Amniotic stem cell (primary cell): ENCODE measurements around the gene MXI1.
"Not testable (repeated sequence)": the region's sequence is repeated elsewhere in the genome, so short reads cannot be mapped to it uniquely, and the experiment has no call there.

Experiments used
- DNase-seq: peaks from one replicate; lab custom pipeline; 2025; lab: John Stamatoyannopoulos, UW

MXI1 gene

GRCh38 chr10:110317866-110318850 is 110.8 kb downstream of the MXI1 start:
- DNase-seq = no peak

GRCh38 chr10:110321869-110322620 is 114.6 kb downstream of the MXI1 start:
- no peak for DNase-seq

GRCh38 chr10:110323503-110323902 is 116.1 kb downstream of the MXI1 start:
- peak; percentile 78 for DNase-seq

- no peak for DNase-seq
Measured at GRCh38 chr10:110324201-110324804, 116.9 kb downstream of the MXI1 start.

- DNase-seq = no peak
Measured at GRCh38 chr10:110324805-110325280, 117.4 kb downstream of the MXI1 start.

- DNase-seq = peak; percentile 29
Measured at GRCh38 chr10:110326351-110327032, 119.1 kb downstream of the MXI1 start.

- DNase-seq = no peak
Measured at GRCh38 chr10:110327262-110327914, 120.0 kb downstream of the MXI1 start.

GRCh38 chr10:110330675-110331074 is 123.3 kb downstream of the MXI1 start:
- DNase-seq = no peak

- DNase-seq = not testable (repeated sequence)
Measured at GRCh38 chr10:110331226-110331795, 123.9 kb downstream of the MXI1 start.

GRCh38 chr10:110334061-110334656 is 126.8 kb downstream of the MXI1 start:
- no peak for DNase-seq

GRCh38 chr10:110335314-110336064 is 128.1 kb downstream of the MXI1 start:
- DNase-seq = no peak

- DNase-seq = peak; percentile 88
Measured at GRCh38 chr10:110336111-110336721, 128.8 kb downstream of the MXI1 start.
